HEK293 (cell line): Measurements from ENCODE around the gene PLAAT5.

Experiments used
- CTCF ChIA-PET: fragments of 350-600 bp; formaldehyde crosslinking; extraction: SDS; loops from one replicate; lab custom pipeline; 2021; ENCODE audit warnings: antibody characterized with exemption; lab: Yijun Ruan, JAX
- POLR2A ChIA-PET: fragments of 300-600 bp; formaldehyde crosslinking; extraction: SDS; loops from one replicate; lab custom pipeline; 2020; ENCODE audit warnings: antibody characterized with exemption, inconsistent platforms; lab: Yijun Ruan, JAX
- H3K27ac ChIP-seq: fragments of 200-500 bp; sonication (Bioruptor generic); 2 replicates; pipeline ENCODE4 v1.5.1; 2014; ENCODE audit warnings: low read depth, low read length, control low read depth, inconsistent platforms; ENCODE audit errors: extremely low read depth
- H3K36me3 ChIP-seq, 2 experiments: fragments of 200-500 bp in 1 of 2; sonication (Bioruptor generic) in 1 of 2; 1 replicate in 1 of 2; 2 replicates in 1 of 2; pipeline ENCODE4 v1.5.1; 2014 to 2017; ENCODE audit warnings: inconsistent platforms in 2 of 2, low read length in 2 of 2; ENCODE audit not compliant: control insufficient read depth in 2 of 2, insufficient read depth in 1 of 2
- H3K4me1 ChIP-seq: fragments of 200-500 bp; sonication (Bioruptor generic); 2 replicates; pipeline ENCODE4 v1.5.1; 2014; ENCODE audit warnings: mild to moderate bottlenecking, low read length, inconsistent platforms; ENCODE audit not compliant: control insufficient read depth, insufficient read depth
- H3K4me3 ChIP-seq: 2 replicates; pipeline ENCODE4 v1.5.1; 2011; ENCODE audit warnings: low read depth, mild to moderate bottlenecking, control low read depth, low read length, moderate library complexity
- H3K9me3 ChIP-seq: fragments of 200-500 bp; sonication (Bioruptor generic); 2 replicates; pipeline ENCODE4 v1.5.1; 2014; ENCODE audit warnings: low read depth, low read length, inconsistent platforms; ENCODE audit not compliant: control insufficient read depth, insufficient read depth
- EGR2 ChIP-seq: fragments of 450-650 bp; formaldehyde crosslinking; IDR thresholded peaks from 2 replicates; pipeline ENCODE4 v1.5.1; 2016; ENCODE audit warnings: low read depth, missing biosample characterization, missing genetic modification characterization
- GLI2 ChIP-seq: fragments of 450-650 bp; formaldehyde crosslinking; IDR thresholded peaks from 2 replicates; pipeline ENCODE4; 2017; ENCODE audit warnings: missing biosample characterization, missing genetic modification characterization, low read depth, borderline replicate concordance
- HOXA7 ChIP-seq: sonication (generic); formaldehyde crosslinking; IDR thresholded peaks from 2 replicates; pipeline ENCODE4 v1.8.1; 2022; ENCODE audit warnings: missing genetic modification reagents, borderline replicate concordance
- SP2 ChIP-seq: fragments of 450-650 bp; formaldehyde crosslinking; IDR thresholded peaks from 2 replicates; pipeline ENCODE4 v1.5.1; 2016; ENCODE audit warnings: missing biosample characterization, missing genetic modification characterization
- WT1 ChIP-seq: fragments of 450-650 bp; formaldehyde crosslinking; IDR thresholded peaks from 2 replicates; pipeline ENCODE4 v1.5.1; 2016; ENCODE audit warnings: missing biosample characterization, missing genetic modification characterization
- ZBTB17 ChIP-seq: fragments of 450-650 bp; formaldehyde crosslinking; IDR thresholded peaks from 2 replicates; pipeline ENCODE4 v1.5.1; 2016; ENCODE audit warnings: missing biosample characterization, missing genetic modification characterization
- ZBTB6 ChIP-seq: fragments of 450-650 bp; formaldehyde crosslinking; IDR thresholded peaks from 2 replicates; pipeline ENCODE4 v1.5.1; 2017; ENCODE audit warnings: missing biosample characterization, missing genetic modification characterization
- ZFHX2 ChIP-seq: fragments of 450-650 bp; formaldehyde crosslinking; conservative IDR thresholded peaks from 2 replicates; pipeline ENCODE4 v1.5.1; 2016; ENCODE audit warnings: missing biosample characterization, missing genetic modification characterization
- ZIC2 ChIP-seq: fragments of 450-650 bp; formaldehyde crosslinking; IDR thresholded peaks from 2 replicates; pipeline ENCODE4 v1.5.1; 2016; ENCODE audit warnings: missing biosample characterization, missing genetic modification characterization
- ZNF274 ChIP-seq, 2 experiments: fragments of 200-500 bp in 1 of 2; fragments of 450-650 bp in 1 of 2; sonication (Bioruptor generic) in 1 of 2; formaldehyde crosslinking in 1 of 2; IDR thresholded peaks; 2 replicates each; pipeline versions ENCODE4 v1.5.1 to v1.6.1; 2014 to 2016; ENCODE audit warnings: borderline replicate concordance in 1 of 2, inconsistent platforms in 1 of 2, low read length in 1 of 2, missing biosample characterization in 1 of 2, missing genetic modification characterization in 1 of 2
- ZNF423 ChIP-seq: fragments of 450-650 bp; formaldehyde crosslinking; IDR thresholded peaks from 2 replicates; pipeline ENCODE4 v1.5.1; 2016; ENCODE audit warnings: missing biosample characterization, missing genetic modification characterization
- ZNF473 ChIP-seq: fragments of 450-650 bp; formaldehyde crosslinking; IDR thresholded peaks from 2 replicates; pipeline ENCODE4 v1.5.1; 2017; ENCODE audit warnings: missing biosample characterization, missing genetic modification characterization
- ZNF529 ChIP-seq: fragments of 450-650 bp; formaldehyde crosslinking; IDR thresholded peaks from 2 replicates; pipeline ENCODE4 v1.5.1; 2017; ENCODE audit warnings: missing genetic modification characterization, missing biosample characterization; ENCODE audit not compliant: insufficient replicate concordance
- ZNF626 ChIP-seq: fragments of 450-650 bp; sonication (Bioruptor Pico); formaldehyde crosslinking; IDR thresholded peaks from 2 replicates; pipeline ENCODE4 v1.5.1; 2018; ENCODE audit warnings: missing biosample characterization, missing genetic modification characterization, inconsistent platforms
- ZNF777 ChIP-seq: fragments of 450-650 bp; formaldehyde crosslinking; IDR thresholded peaks from 2 replicates; pipeline ENCODE4 v1.5.1; 2017; ENCODE audit warnings: missing biosample characterization, missing genetic modification characterization, borderline replicate concordance
- TF ChIP-seq, protein P1 (sequence below): fragments of 450-650 bp; formaldehyde crosslinking; IDR thresholded peaks from 2 replicates; pipeline ENCODE4 v1.5.1; 2016; ENCODE audit warnings: missing biosample characterization, missing genetic modification characterization
- TF ChIP-seq, protein P2 (sequence below): fragments of 450-650 bp; formaldehyde crosslinking; IDR thresholded peaks from 2 replicates; pipeline ENCODE4 v1.5.1; 2017; ENCODE audit warnings: missing biosample characterization, missing genetic modification characterization
- TF ChIP-seq, protein P3 (sequence below): fragments of 450-650 bp; formaldehyde crosslinking; IDR thresholded peaks from 2 replicates; pipeline ENCODE4 v1.5.1; 2016; ENCODE audit warnings: missing biosample characterization, missing genetic modification characterization

Gene PLAAT5

GRCh38 chr11:63520606-63521170 is 29.7 kb upstream of the PLAAT5 start:
- no peaks in the 10 kb centered on the region for H3K36me3 ChIP-seq
- no peaks in the 10 kb centered on the region for H3K4me1 ChIP-seq
- no peak overlapping the region for H3K4me3 ChIP-seq
- TF ChIP-seq ZBTB17 (tag by site-specific recombination) (no peak), WT1 (tag by site-specific recombination) (no peak), ZNF473 (tag by site-specific recombination) (no peak), ZFHX2 (tag by site-specific recombination) (no peak), GLI2 (no peak), HOXA7 (CRISPR knock-in tag) (no peak), ZNF626 (tag by site-specific recombination) (no peak), ZNF423 (tag by site-specific recombination) (no peak), ZNF777 (tag by site-specific recombination) (no peak), ZBTB6 (tag by site-specific recombination) (no peak), EGR2 (tag by site-specific recombination) (no peak), ZNF274 (IDR thresholded peaks at IDR 0.05; ENCODE audit: low read length) (no peak), ZNF274 (tag by site-specific recombination; IDR thresholded peaks at IDR 0.05; ENCODE audit: borderline replicate concordance) (no peak), ZIC2 (tag by site-specific recombination) (no peak), ZNF529 (tag by site-specific recombination) (no peak)
- TF ChIP-seq, protein P1, sequence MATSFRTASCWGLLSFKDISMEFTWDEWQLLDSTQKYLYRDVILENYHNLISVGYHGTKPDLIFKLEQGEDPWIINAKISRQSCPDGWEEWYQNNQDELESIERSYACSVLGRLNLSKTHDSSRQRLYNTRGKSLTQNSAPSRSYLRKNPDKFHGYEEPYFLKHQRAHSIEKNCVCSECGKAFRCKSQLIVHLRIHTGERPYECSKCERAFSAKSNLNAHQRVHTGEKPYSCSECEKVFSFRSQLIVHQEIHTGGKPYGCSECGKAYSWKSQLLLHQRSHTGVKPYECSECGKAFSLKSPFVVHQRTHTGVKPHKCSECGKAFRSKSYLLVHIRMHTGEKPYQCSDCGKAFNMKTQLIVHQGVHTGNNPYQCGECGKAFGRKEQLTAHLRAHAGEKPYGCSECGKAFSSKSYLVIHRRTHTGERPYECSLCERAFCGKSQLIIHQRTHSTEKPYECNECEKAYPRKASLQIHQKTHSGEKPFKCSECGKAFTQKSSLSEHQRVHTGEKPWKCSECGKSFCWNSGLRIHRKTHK (tag by site-specific recombination): no peak
- TF ChIP-seq, protein P2, sequence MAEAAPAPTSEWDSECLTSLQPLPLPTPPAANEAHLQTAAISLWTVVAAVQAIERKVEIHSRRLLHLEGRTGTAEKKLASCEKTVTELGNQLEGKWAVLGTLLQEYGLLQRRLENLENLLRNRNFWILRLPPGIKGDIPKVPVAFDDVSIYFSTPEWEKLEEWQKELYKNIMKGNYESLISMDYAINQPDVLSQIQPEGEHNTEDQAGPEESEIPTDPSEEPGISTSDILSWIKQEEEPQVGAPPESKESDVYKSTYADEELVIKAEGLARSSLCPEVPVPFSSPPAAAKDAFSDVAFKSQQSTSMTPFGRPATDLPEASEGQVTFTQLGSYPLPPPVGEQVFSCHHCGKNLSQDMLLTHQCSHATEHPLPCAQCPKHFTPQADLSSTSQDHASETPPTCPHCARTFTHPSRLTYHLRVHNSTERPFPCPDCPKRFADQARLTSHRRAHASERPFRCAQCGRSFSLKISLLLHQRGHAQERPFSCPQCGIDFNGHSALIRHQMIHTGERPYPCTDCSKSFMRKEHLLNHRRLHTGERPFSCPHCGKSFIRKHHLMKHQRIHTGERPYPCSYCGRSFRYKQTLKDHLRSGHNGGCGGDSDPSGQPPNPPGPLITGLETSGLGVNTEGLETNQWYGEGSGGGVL (tag by site-specific recombination): no peak
- TF ChIP-seq, protein P3, sequence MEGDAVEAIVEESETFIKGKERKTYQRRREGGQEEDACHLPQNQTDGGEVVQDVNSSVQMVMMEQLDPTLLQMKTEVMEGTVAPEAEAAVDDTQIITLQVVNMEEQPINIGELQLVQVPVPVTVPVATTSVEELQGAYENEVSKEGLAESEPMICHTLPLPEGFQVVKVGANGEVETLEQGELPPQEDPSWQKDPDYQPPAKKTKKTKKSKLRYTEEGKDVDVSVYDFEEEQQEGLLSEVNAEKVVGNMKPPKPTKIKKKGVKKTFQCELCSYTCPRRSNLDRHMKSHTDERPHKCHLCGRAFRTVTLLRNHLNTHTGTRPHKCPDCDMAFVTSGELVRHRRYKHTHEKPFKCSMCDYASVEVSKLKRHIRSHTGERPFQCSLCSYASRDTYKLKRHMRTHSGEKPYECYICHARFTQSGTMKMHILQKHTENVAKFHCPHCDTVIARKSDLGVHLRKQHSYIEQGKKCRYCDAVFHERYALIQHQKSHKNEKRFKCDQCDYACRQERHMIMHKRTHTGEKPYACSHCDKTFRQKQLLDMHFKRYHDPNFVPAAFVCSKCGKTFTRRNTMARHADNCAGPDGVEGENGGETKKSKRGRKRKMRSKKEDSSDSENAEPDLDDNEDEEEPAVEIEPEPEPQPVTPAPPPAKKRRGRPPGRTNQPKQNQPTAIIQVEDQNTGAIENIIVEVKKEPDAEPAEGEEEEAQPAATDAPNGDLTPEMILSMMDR: no peak
- CTCF ChIA-PET: no interaction called here
- H3K27ac ChIP-seq: no peak overlapping the region
- no peaks in the 10 kb centered on the region for H3K9me3 ChIP-seq
- POLR2A ChIA-PET: no interaction called here

GRCh38 chr11:63518548-63518947 is 27.6 kb upstream of the PLAAT5 start:
- H3K4me3 ChIP-seq: no peak overlapping the region
- no peak overlapping the region for H3K27ac ChIP-seq
- CTCF ChIA-PET: no interaction called here
- no peaks in the 10 kb centered on the region for H3K9me3 ChIP-seq
- POLR2A ChIA-PET: no interaction called here
- no peaks in the 10 kb centered on the region for H3K36me3 ChIP-seq
- TF ChIP-seq SP2 (tag by site-specific recombination): no peak
- H3K4me1 ChIP-seq: no peaks in the 10 kb centered on the region
